Breast epithelium (tissue), 4 donors: ENCODE results near the gene AKT1S1. TPM values are rescaled to one million over a fixed set of nuclear protein-coding genes. Genes with fewer than 3 reads are reported as not detected.

ENCODE experiments used
- DNase-seq, 2 donors: peaks; one replicate each; pipeline ENCODE4 v3.0.0-alpha.2; 2019; ENCODE audit warnings: low spot score in 2 of 2
- H3K27ac ChIP-seq, 2 donors: fragments of 200-600 bp; sonication (generic) in 1 of 2; one replicate each; pipeline ENCODE4 v1.5.1; 2016 to 2019; ENCODE audit warnings: mild to moderate bottlenecking in 1 of 2
- H3K27me3 ChIP-seq, 2 donors: fragments of 200-600 bp; sonication (generic) in 1 of 2; one replicate each; pipeline versions ENCODE4 v1.5.1 to v1.6.0; 2017 to 2019; ENCODE audit warnings: control low read depth in 1 of 2, mild to moderate bottlenecking in 1 of 2
- H3K36me3 ChIP-seq: fragments of 200-600 bp; one replicate; pipeline ENCODE4 v1.5.1; 2019
- H3K4me1 ChIP-seq, 2 donors: fragments of 200-600 bp; sonication (generic); one replicate each; pipeline ENCODE4 v1.5.1; 2016 to 2019; ENCODE audit warnings: control low read depth in 1 of 2
- H3K4me3 ChIP-seq, 3 donors: fragments of 200-600 bp; sonication (generic); 1 replicate in 2 of 3; 2 replicates in 1 of 3; pipeline ENCODE4 v1.5.1; 2016 to 2019; ENCODE audit warnings: mild to moderate bottlenecking in 3 of 3, moderate library complexity in 2 of 3
- H3K9me3 ChIP-seq, 2 donors: fragments of 200-600 bp; sonication (generic) in 1 of 2; one replicate each; pipeline ENCODE4 v1.5.1; 2016 to 2019; ENCODE audit warnings: control low read depth in 1 of 2
- POLR2A ChIP-seq: fragments of 450-650 bp; IDR thresholded peaks from one replicate; pipeline ENCODE4 v1.6.1; 2016; ENCODE audit warnings: antibody characterized with exemption, mild to moderate bottlenecking, moderate library complexity
- POLR2AphosphoS5 ChIP-seq, 3 donors: sonication (generic); formaldehyde crosslinking; IDR thresholded peaks; one replicate each; pipeline ENCODE4 v1.6.1; 2017; ENCODE audit warnings: antibody characterized with exemption in 3 of 3
- intact Hi-C: fragments of 100-400 bp; cut with DNase I; formaldehyde crosslinking; loops from one replicate; pipeline ENCODE4 v1.15.1; 2023; ENCODE audit warnings: low total_unique reads
- total RNA-seq, 3 donors: library from RNA; depleted of rRNA; stranded (reverse); fragments of >200 nt; gene quantifications; one replicate each; pipeline ENCODE4 v1.1.0, GENCODE V29; 2016
- TF ChIP-seq, protein P1 (sequence below), 3 donors: fragments of 450-650 bp; IDR thresholded peaks; one replicate each; pipeline ENCODE4 v1.5.1; 2016 to 2017; ENCODE audit warnings: antibody characterized with exemption in 3 of 3, mild to moderate bottlenecking in 3 of 3, moderate library complexity in 3 of 3

The AKT1S1 gene
- total RNA-seq, 3 donors from 2014 or later: 11.9 to 13.8 (median 12.5) TPM

DNA sequence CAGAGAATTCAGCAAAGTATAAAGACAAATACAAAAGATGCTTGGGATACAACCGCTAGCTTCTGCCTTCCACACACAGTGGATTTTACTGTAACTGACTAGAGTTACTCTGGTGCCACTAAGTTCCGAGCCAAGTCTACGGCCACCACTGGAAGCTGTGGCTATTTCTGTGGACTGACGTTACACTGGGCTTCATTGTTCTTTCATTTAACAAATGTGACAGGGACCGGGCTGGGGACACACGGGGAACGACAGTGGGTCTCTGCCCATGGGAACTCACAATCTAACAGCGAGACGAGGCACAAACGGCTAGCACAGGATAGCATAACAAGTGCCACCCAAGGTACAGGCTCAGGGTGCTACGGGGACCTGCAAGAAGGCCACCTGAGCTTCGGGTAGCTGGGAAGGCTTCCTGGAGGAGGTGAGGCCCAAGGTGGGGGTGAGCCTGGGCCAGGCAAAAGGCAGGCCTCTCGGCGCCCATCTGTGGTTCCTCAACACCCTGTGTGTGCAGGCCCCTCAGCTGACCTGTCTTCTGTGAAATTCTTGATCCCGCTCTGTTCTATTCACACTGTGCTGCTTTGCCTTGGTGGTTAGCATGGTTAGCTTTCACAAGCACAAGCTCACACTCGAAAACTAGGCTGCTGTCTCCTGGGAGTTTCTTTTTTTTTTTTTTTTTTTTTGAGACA lies 29.9 kb upstream of the AKT1S1 start:
- Histone ChIP-seq H3K4me3 (no peak overlapping the region), H3K27ac (no peak overlapping the region), H3K4me1 (no peaks in the 10 kb centered on the region), H3K9me3 (no peaks in the 10 kb centered on the region), H3K36me3 (peaks cover 9% of the 10 kb centered on the region), H3K27me3 (no peaks in the 10 kb centered on the region)
- no peak for DNase-seq
- intact Hi-C loops: no loop called here
- TF ChIP-seq POLR2AphosphoS5 (IDR thresholded peaks at IDR 0.05) (no peak), POLR2A (no peak)
- TF ChIP-seq, protein P1, sequence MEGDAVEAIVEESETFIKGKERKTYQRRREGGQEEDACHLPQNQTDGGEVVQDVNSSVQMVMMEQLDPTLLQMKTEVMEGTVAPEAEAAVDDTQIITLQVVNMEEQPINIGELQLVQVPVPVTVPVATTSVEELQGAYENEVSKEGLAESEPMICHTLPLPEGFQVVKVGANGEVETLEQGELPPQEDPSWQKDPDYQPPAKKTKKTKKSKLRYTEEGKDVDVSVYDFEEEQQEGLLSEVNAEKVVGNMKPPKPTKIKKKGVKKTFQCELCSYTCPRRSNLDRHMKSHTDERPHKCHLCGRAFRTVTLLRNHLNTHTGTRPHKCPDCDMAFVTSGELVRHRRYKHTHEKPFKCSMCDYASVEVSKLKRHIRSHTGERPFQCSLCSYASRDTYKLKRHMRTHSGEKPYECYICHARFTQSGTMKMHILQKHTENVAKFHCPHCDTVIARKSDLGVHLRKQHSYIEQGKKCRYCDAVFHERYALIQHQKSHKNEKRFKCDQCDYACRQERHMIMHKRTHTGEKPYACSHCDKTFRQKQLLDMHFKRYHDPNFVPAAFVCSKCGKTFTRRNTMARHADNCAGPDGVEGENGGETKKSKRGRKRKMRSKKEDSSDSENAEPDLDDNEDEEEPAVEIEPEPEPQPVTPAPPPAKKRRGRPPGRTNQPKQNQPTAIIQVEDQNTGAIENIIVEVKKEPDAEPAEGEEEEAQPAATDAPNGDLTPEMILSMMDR (IDR thresholded peaks at IDR 0.05): no peak

- TF ChIP-seq, protein P1 (IDR thresholded peaks at IDR 0.05): no peak
- no peak for TF ChIP-seq POLR2AphosphoS5 (IDR thresholded peaks at IDR 0.05)
- Histone ChIP-seq H3K9me3 (no peaks in the 10 kb centered on the region), H3K27ac (no peak overlapping the region), H3K27me3 (no peaks in the 10 kb centered on the region), H3K36me3 (peaks cover 9% of the 10 kb centered on the region), H3K4me3 (no peak overlapping the region), H3K4me1 (no peaks in the 10 kb centered on the region)
- DNase-seq: no peak
- intact Hi-C loops: no loop called here
These were observed 27.0 kb upstream of the AKT1S1 start for GRCh38 chr19:49904136-49904535.

- peak within 1 kb of the TSS in 1 of 3 donors; percentile 31 for H3K4me3 ChIP-seq
These were observed 19.9 kb upstream of the AKT1S1 start, which contains the start of gene IL4I1 for GRCh38 chr19:49896863-49897621. IL4I1 (minus strand) TSS chr19:49896887; CDS start chr19:49896160, 727 bp downstream.

DNA sequence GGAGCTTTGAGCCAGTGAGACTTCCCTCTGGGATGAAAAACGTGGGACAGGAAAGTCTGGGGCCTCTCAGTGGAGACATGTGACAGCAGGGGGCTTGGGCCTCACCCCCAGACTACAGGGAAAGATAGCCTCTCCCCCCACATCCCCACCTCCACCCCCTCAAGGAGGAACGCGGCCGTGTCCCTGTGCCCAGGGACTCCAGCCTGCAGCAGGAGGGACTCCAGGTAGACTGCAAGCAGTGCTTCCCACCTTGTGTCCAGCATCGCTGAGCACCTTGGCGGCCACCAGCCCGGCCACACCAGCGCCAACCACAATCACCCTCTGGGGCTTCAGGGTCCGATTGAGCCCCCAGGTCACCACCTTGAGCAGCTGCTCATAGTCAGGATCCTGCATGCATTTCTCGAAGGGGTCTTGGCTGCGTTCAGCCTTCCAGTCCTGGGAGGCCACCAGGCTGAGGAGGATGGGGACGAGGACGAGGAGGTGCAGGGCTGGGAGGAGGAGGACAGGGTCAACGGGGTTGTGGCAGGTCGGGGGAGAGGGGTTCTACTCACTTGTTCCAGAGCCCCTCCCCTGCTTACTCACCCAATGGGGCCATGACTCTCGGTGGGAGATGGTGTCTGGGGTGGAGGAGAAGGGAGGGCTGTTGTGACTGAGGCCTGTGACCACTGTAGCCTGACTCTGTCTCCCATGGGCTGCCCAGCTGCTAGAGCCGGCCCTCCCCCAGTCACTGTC lies 18.6 kb upstream of the AKT1S1 start:
- H3K27ac ChIP-seq: peak overlapping the region in 1 of 2 donors; percentile 71
- H3K27me3 ChIP-seq: no peaks in the 10 kb centered on the region
- intact Hi-C loops: no loop called here
- no peaks in the 10 kb centered on the region for H3K9me3 ChIP-seq
- H3K36me3 ChIP-seq: no peaks in the 10 kb centered on the region
- H3K4me1 ChIP-seq: no peaks in the 10 kb centered on the region
- TF ChIP-seq, protein P1 (IDR thresholded peaks at IDR 0.05): no peak
- no peak for TF ChIP-seq POLR2A
- H3K4me3 ChIP-seq: no peak overlapping the region
- DNase-seq: no peak

More at GRCh38 chr19:49896863-49897621, 19.9 kb upstream of the AKT1S1 start, which contains the start of gene IL4I1:
- H3K27me3 ChIP-seq: no peaks in the 10 kb centered on the region
- H3K9me3 ChIP-seq: no peaks in the 10 kb centered on the region
- H3K4me1 ChIP-seq: no peaks in the 10 kb centered on the region
- intact Hi-C loops: no loop called here
- no peak for DNase-seq
- TF ChIP-seq, protein P1 (IDR thresholded peaks at IDR 0.05): no peak
- TF ChIP-seq POLR2A (no peak), POLR2AphosphoS5 (IDR thresholded peaks at IDR 0.05) (no peak)
- H3K36me3 ChIP-seq: no peaks in the 10 kb centered on the region
- H3K27ac ChIP-seq: peak within 1 kb of the TSS; percentile 45 to 71
